GM18868 (cell line): ENCODE results near the gene LCN10.
"Not testable (repeated sequence)": the region's sequence is repeated elsewhere in the genome, so short reads cannot be mapped to it uniquely, and the experiment has no call there.

Experiments used
- ATAC-seq: cut with Tn5 transposase; IDR thresholded peaks from one replicate; pipeline ENCODE4 v1.9.1; 2021; ENCODE audit warnings: mild to moderate bottlenecking, moderate library complexity; ENCODE audit not compliant: unreplicated experiment

Gene LCN10

DNA sequence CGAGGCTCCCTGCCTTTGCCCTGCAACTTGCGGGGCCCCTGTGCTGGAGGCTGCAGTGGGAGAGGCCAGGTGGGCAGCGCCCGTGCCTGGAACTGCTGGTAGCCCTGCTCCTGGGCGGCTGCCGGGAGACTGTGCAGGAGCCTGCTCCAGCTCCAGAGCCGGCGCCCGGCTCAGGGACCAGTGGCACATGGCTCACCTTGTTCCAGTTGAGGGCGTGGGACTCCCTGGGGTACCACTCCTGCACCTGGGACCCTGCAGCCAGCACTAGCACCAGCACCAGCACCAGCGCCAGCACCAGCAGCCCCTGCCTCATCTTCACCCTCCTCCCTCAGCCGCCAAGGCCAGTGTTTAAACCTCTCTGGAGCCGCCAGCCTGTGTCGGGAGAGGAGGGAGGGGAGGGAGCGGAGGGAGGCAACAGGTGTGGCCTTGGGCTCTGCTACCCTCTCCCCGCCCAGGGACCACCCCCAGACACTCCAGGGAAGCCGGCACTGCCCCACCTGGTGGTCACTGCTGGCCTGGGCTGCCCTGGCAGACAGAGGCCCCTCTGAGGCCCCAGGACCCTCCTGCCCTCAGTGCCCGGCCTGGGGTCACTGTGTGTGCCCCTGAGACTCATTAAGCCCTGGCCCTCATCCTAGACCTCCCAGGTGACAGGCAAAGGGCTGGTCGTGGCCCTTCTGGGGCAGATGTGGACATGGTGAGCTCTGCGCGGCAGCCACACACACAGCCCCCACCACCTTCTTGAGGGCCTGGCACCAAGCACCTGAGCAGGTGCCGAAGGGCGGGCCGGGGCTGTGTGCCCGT lies at the start of gene LCN10:
TSS of gene LCN10 (minus strand) at position 350 of the 801 bp plus-strand sequence. CDS start at position 313, 37 bp downstream.
- ATAC-seq, result no peak

DNA sequence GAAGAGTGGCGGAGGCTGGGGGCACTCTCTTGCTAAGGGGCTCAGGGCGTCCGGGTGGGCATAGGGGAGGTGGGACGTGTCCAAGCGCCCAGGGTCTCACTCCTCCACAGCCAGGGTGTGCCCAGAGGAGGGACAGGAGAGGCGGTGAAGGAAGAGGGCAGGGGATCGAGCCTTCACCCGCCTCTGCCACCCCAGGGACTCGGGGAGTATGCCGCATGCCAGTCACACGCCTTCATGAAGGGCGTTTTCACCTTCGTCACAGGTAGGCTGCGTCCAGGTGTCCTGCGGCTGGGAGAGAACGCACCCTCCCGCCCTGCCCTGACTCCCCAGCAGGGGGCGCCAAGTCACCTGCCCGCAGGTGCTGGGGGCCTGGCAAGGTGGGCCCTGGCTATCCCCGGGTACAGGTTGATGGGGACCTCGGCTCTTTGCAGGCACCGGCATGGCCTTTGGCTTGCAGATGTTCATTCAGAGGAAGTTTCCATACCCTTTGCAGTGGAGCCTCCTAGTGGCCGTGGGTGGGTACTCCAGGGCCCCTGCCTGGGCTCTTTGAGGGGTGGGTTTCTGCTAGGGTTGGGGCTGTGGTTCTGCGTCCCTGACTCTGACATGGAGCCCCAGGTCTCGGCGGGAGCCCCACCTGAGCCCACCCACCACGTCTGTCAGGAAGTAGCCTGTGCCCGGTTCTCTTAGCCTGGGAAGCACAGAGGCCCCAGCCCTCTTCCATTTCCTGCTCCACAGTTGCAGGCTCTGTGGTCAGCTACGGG lies 49.0 kb upstream of the LCN10 start:
- no peak for ATAC-seq

DNA sequence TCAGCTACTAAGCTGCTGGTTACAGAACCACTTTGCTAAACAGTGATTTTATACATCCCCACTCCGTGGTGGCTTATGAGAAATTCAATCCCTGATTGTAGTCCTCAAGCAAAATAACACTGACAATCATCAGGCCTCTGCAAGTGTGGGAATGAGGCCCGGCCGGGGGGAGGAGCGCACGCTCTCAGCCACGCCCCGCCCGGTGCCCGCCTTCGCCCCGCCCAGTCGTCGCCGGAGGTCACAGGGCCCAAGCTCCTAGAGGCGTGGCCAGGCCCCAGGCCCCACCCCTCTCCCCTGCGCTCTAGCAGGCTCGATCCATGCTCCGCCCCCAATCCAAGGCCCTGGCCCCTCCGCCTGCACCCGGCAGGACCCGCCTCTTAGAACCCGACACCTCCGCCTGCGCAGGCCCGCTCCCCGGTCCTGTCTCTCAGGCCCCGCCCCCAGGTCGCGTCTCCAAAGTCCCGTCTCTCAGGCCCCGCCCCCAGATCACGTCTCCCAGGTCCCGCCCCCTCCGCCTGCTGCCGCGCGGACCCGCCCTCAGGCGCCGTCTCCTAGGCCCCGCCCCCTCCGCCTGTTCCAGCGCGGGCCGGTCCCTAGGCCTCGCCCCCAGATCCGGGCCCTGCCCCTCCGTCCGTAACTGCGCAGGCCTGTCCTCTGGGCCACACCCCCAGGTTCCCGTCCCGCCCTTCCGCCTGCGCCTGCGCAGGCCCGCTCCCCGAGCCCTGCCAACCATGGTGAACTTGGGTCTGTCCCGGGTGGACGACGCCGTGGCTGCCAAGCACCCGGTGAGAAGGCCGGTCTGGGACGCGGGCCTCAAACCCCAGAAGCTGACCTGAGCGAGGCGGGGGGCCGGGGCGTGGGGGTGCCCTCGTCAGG lies 48.1 kb upstream of the LCN10 start, which contains the start of gene TMEM141:
TSS of gene TMEM141 (plus strand) at position 705 of the 876 bp plus-strand sequence. CDS start at position 732, 27 bp downstream.
- ATAC-seq, result peak; percentile 85

DNA sequence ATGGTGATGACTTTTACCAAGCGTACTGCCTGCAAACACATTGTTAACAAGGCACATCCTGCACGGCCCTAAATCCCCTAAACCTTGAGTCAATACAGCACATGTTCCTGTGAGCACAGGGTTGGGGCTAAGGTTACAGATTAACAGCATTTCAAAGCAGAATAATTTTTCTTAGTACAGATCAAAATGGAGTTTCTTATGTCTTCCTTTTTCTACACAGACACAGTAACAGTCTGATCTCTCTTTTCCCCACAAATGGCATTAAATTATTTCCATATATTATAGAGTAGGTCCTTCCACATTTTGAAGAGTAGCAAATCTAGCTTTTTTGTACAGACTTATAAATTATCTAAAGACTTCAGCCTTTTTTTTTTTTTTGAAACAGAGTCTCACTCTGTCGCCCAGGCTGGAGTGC lies 46.8 kb upstream of the LCN10 start:
- no peak for ATAC-seq

DNA sequence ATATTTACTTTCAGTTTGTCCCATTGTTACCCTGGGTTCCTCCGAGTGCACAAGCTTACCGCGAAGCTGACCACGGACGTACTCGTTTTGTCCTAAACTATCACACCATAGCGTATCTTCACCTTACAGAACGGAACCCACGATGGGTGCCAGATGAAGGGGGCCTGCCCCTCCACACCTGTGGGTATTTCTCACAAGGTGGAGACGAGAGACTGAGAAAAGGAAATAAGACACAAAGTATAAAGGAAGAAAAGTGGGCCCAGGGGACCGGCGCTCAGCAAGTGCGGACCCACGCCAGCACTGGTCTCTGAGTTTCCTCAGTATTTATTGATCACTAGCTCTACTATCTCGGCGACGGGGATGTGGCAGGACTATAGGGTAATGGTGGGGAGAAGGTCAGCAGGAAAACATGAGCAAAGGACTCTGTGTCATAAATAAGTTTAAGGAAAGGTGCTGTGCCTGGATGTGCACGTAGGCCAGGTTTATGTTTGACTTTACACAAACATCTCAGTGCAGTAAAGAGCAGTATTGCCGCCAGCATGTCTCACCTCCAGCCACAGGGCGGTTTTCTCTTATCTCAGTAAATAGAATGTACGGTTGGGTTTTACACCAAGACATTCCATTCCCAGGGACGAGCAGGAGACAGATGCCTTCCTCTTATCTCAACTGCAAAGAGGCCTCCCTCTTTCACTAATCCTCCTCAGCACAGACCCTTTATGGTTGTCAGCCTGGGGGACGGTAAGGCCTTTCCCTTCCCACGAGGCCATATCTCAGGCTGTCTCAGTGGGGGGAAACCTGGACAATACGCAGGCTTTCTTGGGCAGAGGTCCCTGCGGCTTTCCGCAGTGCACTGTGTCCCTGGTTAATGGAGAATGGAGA lies 46.1 kb upstream of the LCN10 start:
- not testable (repeated sequence) for ATAC-seq

DNA sequence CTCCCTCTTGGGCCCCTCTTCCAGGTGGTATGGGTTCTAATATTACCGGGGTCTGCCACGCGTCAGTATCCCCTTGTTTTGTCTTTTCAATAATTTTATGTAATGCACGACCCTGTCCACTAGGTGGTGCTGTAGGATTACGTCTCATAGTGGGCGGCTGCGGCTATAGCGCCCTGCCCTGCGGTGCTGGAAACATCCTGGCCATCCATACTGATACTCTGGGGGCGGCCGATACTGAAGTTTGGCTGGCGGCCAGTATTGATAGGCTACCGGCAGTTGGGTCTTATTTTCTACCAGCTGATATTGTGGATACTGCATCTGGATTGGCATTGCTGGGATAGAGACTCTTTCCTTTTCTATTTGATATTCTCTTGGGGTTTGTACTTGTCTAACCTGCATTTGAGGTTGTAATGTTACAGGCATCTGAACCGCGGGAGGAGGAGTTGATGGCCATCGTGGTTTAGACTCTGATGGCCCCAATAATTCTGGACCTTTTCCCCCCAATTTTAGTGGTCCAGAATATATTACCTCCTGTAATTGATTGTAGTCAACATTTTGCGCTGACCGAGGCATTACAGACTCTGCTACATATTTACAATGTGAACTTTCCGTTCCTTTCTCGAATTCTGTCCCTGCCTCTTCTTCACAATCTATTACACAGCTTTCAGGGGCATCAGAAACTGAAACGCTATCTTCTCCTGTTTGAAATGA lies 45.1 kb upstream of the LCN10 start:
- no peak for ATAC-seq

DNA sequence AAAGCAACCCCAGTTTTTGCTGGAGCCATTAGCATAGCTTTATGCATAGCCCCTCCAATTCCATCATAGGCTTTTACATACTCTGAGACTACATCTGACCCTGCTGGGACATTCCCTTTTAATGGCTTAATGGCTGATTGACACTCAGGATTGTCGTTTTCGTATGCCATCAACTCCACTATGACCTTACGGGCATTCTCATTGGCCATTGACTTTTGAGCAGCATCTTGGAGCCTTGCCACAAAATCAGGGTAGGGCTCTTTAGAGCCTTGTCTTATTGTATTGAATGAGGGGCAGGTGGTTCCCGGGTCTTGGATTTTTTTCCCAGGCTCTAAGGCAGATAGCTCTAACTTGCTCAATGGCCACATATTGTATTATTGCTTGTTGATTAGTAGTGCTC lies 44.2 kb upstream of the LCN10 start:
- ATAC-seq, result not testable (repeated sequence)

DNA sequence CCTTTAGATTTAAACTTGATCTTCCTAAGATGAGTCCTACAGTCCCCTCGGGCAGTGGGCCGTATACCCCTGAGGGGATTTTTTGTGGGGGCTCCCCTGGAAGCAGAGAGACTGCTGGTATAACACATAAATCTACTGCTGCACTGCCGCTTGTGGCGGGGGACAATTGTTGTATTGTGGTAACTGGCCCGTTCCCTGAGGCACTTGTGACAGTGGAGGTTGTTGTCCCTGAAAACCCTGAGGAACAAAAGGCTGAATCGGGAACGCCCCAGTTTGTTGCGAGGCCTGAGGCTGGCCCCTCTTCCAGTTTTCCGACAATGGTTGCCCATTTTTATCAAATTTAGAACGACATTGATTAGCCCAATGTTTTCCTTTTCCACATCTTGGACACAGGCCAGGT lies 43.7 kb upstream of the LCN10 start:
- ATAC-seq, result no peak

DNA sequence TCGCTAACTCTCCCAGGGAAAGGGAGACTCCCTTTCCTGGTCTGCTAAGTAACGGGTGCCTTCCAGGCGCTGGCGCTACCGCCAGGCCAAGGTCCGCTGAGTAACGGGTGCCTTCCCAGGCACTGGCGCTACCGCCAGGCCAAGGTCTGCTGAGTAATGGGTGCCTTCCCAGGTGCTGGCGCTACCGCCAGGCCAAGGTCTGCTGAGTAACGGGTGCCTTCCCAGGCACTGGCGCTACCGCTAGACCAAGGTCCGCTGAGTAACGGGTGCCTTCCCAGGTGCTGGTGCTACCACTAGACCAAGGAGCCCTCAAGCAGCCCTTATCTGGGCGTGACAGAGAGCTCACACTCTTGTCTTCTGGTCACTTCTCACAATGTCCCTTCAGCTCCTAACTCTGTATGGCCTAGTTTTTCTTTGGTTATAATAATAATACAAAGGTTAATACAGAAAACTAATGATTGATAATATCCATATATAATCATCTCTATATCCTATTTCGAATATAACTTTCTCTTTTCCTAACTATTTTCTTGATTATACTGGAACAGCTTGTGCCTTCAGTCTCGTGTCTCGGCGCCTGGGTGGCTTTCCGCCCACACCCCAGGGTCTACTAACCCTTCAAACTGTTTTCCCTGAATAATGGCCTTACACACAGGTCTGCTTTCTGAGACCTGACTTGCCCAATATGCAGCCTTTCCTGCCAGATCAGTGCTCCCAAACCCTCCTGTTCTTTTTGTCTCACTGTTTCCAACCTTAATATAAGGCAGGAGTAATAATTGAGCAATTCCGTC lies 43.0 kb upstream of the LCN10 start:
- not testable (repeated sequence) for ATAC-seq

DNA sequence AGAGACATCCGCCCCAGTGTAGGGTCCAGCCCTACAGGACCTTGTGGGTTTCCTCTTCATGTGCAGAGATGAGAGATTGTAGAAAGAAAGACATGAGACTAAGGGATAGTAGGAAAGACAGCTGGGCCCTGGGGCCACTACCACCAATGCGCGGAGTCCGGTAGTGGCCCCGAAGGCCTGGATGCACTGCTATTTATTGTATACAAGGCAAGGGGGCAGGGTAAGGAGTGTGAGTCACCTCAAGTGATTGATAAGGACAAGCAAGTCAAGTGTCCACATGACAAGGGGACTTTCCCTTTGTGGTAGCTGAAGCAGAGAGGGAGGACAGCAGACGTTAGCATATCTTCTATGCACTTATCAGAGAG lies 42.2 kb upstream of the LCN10 start:
- ATAC-seq, result no peak

DNA sequence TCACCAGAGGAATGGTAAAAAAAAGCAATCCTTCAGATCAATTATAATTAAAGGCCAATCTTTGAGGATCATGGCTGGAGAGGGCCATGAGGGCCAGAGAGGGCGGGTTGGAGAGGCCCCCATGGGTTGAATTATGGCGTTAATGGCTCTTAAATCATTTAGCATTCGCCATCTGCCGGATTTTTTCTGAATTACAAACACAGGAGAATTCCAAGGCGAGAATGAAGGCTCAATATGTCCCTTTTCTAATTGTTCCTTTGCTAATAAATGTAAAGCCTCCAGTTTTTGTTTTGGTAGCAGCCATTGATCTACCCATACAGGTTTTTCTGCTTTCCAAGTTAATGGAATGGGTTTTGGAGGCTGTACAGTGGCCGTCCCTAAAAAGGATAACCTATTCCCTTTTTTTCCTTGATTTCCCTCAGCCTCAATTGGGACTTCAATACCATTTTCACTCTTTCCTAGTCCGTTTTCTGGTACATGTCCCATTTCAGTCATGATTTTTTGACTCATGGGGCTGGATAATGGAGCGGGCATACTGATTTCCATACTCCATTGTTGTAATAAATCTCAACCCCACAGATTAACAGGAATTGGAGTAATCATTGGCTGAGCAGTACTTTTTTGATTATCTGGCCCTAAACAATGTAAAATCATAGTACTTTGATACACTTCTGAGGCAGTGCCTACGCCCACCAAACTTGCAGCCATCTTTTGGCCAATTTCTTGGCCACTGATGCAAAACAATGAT lies 41.7 kb upstream of the LCN10 start:
- no peak for ATAC-seq

DNA sequence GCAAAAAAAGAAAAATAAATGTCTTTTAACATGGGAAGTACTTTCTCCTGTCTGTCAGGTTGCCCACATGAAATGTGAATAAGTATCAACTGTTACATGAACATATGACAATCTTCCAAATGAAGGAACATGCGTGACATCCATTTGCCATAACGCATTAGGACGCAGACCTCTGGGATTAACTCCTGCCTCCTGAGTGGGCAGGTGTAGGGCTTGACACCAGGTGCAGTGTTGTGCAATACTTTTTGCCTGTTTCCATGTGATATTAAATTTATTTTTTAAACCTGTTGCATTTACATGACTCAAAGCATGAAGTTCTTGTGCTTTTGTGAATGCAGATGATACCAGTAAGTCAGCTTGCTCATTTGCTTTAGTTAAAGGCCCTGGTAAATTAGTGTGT lies 39.7 kb upstream of the LCN10 start:
- no peak for ATAC-seq

DNA sequence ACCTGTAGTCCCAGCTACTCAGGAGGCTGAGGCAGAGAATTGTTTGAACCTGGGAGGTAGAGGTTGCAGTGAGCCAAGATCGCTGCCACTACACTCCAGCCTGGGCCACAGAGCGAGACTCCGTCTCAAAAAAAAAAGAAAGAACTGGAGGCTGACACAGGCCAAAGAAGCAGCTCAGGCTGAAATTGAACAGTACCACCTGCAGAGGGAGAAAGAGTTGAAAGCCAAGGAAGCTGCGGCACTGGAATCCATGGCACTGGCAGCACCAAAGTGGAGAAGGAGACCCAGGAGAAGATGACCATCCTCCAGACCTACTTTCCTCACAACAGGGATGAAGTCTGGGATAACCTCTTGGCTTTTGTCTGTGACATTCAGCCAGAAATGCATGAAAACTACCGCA lies 37.1 kb upstream of the LCN10 start:
- no peak for ATAC-seq

DNA sequence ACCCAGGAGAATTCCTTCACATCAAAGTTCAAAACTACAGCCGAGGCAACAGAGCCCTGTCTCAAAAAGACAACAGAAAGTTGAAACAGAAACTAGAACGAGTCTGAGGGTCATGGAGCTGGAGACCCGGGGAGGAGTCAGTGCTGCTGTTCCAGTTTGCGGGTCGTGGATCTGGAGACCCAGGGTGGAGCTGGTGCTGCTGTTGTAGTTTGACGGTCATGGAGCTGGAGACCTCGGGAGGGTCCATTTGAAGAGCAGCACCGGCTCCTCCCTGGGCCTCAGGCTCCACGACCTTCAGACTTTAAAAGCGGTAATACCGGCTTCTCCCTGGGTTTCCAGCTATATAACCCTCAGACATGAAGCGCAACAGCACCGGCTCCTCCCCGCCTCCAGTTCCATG lies 34.6 kb upstream of the LCN10 start:
- no peak for ATAC-seq

DNA sequence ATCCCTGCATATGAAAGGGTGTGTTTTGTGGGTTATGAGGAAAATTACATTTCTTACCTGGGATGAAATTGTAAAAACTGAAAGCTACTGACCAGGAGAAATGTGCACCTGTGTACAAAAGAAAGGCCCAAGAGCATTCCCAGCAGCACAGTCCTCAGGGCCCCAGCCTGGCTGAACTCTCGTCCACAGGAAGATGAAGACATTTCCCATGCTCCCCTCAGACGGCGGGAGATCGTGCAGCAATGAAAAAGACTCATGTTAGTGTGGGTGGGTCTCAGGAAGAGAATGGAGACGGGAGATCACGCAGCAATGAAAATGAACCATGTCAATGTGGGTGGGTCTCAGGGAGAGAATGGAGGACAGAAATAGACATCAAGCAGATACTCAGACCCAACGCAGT lies 34.2 kb upstream of the LCN10 start:
- no peak for ATAC-seq

DNA sequence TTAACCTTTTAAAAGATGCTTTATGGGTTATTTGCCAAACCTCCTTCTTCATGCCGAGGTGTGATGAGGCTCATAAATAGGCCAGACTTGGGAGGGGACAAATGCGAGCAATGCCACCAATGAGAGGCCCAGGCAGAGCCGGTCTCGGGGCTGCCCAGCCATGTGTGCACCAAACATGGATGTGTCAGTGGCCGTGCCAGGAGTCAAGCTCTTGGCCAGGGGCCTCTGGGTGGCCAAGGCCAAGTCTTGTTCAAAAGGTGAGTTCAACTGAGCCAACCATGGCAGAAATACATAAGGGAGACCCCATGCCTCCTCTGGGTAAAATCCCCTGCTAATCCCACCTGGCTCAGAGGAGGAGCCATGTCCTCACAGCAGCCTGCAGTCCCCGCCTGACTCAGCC lies 32.5 kb upstream of the LCN10 start:
- no peak for ATAC-seq

DNA sequence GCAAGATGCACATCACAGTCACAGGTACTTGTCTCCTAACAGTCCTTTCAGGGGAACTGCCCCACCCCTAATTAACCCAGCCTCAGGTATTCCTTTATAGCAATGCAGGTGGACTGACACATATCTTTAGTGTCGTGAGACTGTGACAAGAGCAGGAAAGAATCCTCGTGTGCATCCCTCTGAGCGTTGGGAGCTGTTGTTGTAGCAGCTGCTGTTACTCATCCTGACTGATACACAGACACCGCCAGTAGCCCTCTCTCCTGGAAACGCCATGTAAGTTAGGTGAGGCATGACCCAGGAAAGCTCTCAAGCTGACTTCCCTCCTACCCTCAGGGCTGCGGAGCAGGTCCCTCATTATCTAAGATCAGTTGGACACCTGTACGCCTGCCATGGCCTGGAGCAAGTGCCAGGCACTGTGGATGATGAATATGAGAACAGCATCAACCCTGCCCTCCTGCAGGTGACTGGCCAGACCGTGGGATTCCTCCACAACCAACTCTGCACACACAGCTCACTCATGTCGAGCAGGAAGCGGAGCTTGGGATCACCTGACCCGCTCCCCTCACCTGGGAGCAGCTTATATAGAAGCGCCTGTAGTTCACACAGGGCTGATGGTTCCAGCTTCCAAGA lies 31.8 kb upstream of the LCN10 start:
- ATAC-seq, result no peak
